ENCODE measurements around the gene TEAD4. TPM values are rescaled to one million over a fixed set of nuclear protein-coding genes. Genes with fewer than 3 reads are reported as not detected.

TEAD4 gene
- total RNA-seq, 1 donor from 2014 or later = 8.8 TPM

DNA sequence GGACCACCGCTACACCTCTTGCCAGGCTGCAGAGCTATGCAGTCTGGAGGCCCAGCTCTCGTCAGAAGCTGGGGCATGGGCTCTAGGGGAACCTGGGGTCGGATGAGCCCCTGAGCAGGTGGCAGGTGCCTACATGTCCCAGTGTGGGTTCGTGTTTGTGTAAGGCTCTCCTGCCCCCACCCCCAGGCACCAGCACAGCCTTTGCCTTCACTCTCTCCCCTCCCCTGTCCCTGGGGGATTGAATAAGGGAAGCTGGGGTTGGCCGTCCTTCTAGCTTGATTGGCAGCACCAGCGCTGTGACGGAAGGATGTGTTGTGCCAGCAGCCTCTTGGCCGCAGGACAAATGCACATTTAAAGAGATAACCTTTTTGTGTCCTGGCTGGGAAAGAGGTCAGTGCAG, 83.2 kb downstream of the TEAD4 start:
- H3K4me3 Mint-ChIP-seq = no peak overlapping the region
- no peaks in the 10 kb centered on the region for H3K4me1 ChIP-seq
- no peaks in the 10 kb centered on the region for H4K20me1 ChIP-seq (ENCODE audit: low read depth)
- no peaks in the 10 kb centered on the region for H3K9me3 Mint-ChIP-seq
- no peak overlapping the region for H3K4me3 ChIP-seq
- no peaks in the 10 kb centered on the region for H3K27me3 ChIP-seq
- no peaks in the 10 kb centered on the region for H3K79me2 ChIP-seq (ENCODE audit: low read depth)
- H3K27ac ChIP-seq = no peak overlapping the region
- H3F3A ChIP-seq (ENCODE audit: low read depth) = no peaks in the 10 kb centered on the region
- H3K4me2 ChIP-seq = no peak overlapping the region
- H3K9me3 ChIP-seq (ENCODE audit: low read depth) = no peaks in the 10 kb centered on the region
- H2AFZ ChIP-seq (replicated peaks) = no peak overlapping the region
- no peak for TF ChIP-seq EZH2 (IDR thresholded peaks at IDR 0.05)
- TF ChIP-seq EZH2phosphoT487 (IDR thresholded peaks at IDR 0.05) = no peak
- no peak for TF ChIP-seq CTCF (IDR thresholded peaks at IDR 0.05)
- no peak for DNase-seq (ENCODE audit: low spot score)
- H3K4me1 Mint-ChIP-seq = peaks cover 11% of the 10 kb centered on the region
- no peak overlapping the region for H3K27ac Mint-ChIP-seq
- H3K36me3 Mint-ChIP-seq = no peaks in the 10 kb centered on the region
- H3K36me3 ChIP-seq = no peaks in the 10 kb centered on the region
- H3K27me3 Mint-ChIP-seq (ENCODE audit: insufficient read depth, low read depth) = peaks cover 13% of the 10 kb centered on the region
- H3K9ac ChIP-seq = no peak overlapping the region

DNA sequence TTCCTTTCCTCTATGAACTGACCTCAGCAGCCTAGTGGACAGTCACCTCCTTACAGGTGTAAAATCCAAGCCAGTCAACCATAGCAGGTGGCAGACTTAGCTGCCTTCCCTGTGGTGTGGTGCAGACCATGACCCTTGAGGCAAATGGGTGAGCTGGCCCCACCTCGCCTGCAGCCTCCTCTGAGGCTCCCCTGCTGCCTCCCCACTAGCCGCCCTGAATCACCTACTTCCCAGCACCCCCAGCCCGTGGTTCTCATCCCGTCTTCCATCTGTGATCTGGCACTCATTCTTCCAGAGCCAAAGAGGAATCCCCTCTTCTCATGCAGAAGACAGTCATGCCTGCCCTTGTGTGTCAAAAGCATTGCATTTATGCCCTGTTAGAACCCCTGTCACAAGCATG, 83.6 kb downstream of the TEAD4 start:
- H3K4me2 ChIP-seq = no peak overlapping the region
- H3K9me3 ChIP-seq (ENCODE audit: low read depth) = no peaks in the 10 kb centered on the region
- no peaks in the 10 kb centered on the region for H3K36me3 ChIP-seq
- no peak overlapping the region for H3K4me3 ChIP-seq
- H2AFZ ChIP-seq (replicated peaks) = no peak overlapping the region
- no peaks in the 10 kb centered on the region for H3K27me3 ChIP-seq
- no peaks in the 10 kb centered on the region for H3K9me3 Mint-ChIP-seq
- peaks cover 3% of the 10 kb centered on the region for H3K4me1 ChIP-seq
- H3K27ac Mint-ChIP-seq = no peak overlapping the region
- H3K9ac ChIP-seq = no peak overlapping the region
- peaks cover 1% of the 10 kb centered on the region for H3K36me3 Mint-ChIP-seq
- no peak overlapping the region for H3K27ac ChIP-seq
- no peak for TF ChIP-seq EZH2 (IDR thresholded peaks at IDR 0.05)
- no peak for TF ChIP-seq CTCF (IDR thresholded peaks at IDR 0.05)
- TF ChIP-seq EZH2phosphoT487 (IDR thresholded peaks at IDR 0.05) = no peak
- peaks cover 16% of the 10 kb centered on the region for H3K4me1 Mint-ChIP-seq
- no peaks in the 10 kb centered on the region for H3K79me2 ChIP-seq (ENCODE audit: low read depth)
- peaks cover 3% of the 10 kb centered on the region for H3F3A ChIP-seq (ENCODE audit: low read depth)
- no peak for DNase-seq (ENCODE audit: low spot score)
- H3K4me3 Mint-ChIP-seq = no peak overlapping the region
- H4K20me1 ChIP-seq (ENCODE audit: low read depth) = no peaks in the 10 kb centered on the region
- H3K27me3 Mint-ChIP-seq (ENCODE audit: insufficient read depth, low read depth) = peaks cover 13% of the 10 kb centered on the region

DNA sequence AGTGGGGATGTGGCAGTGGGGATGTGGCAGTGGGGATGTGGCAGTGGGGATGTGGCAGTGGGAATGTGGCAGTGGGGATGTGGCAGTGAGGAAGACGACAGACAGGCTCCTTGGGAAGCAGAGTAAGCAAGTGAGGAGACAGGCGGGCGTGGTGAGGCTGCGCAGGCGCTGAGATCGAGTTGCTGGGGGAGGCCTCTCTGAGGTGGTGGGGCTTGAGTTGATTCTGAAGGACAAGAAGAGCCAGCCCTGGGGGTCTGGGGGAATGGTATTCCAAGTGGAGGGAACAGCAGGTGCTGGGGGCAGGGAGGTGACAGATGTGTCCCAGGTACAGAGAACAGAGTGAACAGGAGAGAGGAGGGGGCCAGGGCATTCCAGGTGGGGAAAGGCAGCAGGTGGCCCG, 84.2 kb downstream of the TEAD4 start:
- Histone ChIP-seq H3K9me3 (ENCODE audit: low read depth) (no peaks in the 10 kb centered on the region), H4K20me1 (ENCODE audit: low read depth) (no peaks in the 10 kb centered on the region), H2AFZ (replicated peaks) (no peak overlapping the region), H3K27me3 (no peaks in the 10 kb centered on the region), H3K4me1 (peaks cover 7% of the 10 kb centered on the region), H3F3A (ENCODE audit: low read depth) (peaks cover 8% of the 10 kb centered on the region), H3K27ac (no peak overlapping the region), H3K4me2 (no peak overlapping the region), H3K9ac (no peak overlapping the region), H3K79me2 (ENCODE audit: low read depth) (no peaks in the 10 kb centered on the region), H3K4me3 (no peak overlapping the region), H3K36me3 (no peaks in the 10 kb centered on the region)
- Mint-ChIP-seq H3K27ac (no peak overlapping the region), H3K4me1 (peaks cover 20% of the 10 kb centered on the region), H3K36me3 (peaks cover 1% of the 10 kb centered on the region), H3K4me3 (peak overlapping the region; percentile 25), H3K9me3 (no peaks in the 10 kb centered on the region), H3K27me3 (ENCODE audit: insufficient read depth, low read depth) (peaks cover 10% of the 10 kb centered on the region)
- no peak for DNase-seq (ENCODE audit: low spot score)
- no peak for TF ChIP-seq CTCF (IDR thresholded peaks at IDR 0.05)
- no peak for TF ChIP-seq EZH2phosphoT487 (IDR thresholded peaks at IDR 0.05)
- no peak for TF ChIP-seq EZH2 (IDR thresholded peaks at IDR 0.05)

Measured in neural progenitor cell (in vitro differentiated cells).